Activated CD4-positive, alpha-beta T cell treated with anti-CD3 and anti-CD28 coated beads for 48 hours (primary cell): ENCODE measurements around the gene CDH20.

Experiments used
- DNase-seq: peaks from one replicate; pipeline ENCODE4 v3.0.0-alpha.2; 2020

CDH20 gene

DNA sequence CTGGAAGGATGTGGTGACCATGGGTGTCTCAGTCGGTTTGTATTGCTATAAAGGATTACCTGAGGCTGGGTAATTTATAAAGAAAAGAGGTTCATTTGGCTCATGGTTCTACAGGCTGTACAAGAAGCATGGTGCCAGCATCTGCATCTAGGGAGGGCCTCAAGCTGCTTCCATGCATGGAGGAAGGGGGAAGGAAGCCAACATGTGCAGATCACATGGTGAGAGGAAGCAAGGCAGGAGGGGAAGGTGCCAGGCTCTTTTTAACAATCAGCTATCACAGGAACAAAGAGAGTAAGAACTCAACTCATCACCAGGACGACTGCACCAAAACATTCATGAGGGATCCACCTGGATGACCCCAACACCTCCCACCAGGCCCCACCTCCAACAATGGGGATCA, 209.4 kb downstream of the CDH20 start:
- DNase-seq, result no peak

GRCh38 chr18:61543518-61543917, 210.3 kb downstream of the CDH20 start:
- DNase-seq, result no peak

GRCh38 chr18:61544178-61544577, 210.9 kb downstream of the CDH20 start:
- no peak for DNase-seq

DNA sequence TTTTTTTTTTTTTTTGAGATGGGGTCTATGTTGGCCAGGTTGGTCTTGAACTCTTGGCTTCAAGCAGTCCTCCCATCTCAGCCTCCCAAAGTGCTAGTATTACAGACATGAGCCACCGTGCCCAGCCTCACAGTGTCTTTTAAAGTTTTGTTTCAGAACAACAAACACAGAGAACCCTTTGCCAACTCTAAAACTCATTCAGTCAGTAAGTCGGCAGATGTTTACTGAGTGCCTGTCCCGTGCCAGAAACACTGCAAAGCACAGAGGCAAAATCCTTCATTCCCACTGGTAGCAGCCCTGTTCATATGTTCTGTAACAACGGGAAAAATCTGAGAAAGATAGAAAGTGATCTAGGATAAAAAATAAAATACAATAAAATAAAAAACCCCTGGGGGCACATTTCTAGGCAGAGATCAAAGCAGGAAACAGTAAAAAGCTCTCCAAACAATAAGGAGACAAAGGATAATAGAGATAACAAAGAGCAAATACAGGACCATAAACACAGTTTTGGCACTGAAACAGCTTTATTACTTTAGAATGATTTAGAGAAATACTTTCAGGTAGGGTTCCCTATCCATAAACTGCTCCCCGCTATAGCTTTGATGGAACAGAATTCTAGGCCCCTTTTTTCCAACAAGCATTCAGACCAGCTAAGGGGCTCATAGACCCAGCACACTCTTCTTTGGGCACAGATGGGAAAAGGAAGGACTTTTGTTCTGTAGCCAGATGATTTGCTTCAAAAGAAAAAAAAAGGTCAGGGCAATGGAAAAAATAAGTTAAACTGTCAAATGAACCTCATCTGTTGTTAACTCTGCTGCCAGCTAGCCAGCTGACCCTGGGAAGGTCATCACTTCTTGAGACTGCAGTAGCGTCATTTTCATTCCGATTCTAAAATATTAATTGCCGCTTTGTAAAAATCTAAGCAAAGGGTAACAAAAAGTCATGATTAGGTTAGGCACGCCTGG, 212.3 kb downstream of the CDH20 start:
- DNase-seq, result no peak

- no peak for DNase-seq
Measured at GRCh38 chr18:61546590-61546989, 213.4 kb downstream of the CDH20 start.

DNA sequence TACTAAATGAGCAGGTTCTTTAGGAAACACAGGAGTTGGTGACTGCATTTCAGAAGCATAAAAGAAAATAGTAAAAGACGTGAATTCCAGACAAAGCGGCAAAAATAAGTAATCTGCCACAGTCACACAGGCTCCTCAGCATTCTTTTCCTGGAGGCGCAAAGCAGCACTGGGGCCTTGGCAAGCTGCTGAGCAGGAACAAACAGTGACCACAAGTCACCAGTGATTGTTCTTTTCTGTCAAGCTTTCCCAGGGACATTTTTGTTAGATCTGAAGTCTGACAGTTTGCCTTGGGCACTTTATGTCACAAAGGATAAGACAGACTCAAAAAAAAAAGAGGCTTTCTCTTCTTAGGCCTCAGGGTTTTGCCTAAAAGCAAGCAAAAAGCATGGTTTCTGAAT, 216.2 kb downstream of the CDH20 start:
- no peak for DNase-seq

DNA sequence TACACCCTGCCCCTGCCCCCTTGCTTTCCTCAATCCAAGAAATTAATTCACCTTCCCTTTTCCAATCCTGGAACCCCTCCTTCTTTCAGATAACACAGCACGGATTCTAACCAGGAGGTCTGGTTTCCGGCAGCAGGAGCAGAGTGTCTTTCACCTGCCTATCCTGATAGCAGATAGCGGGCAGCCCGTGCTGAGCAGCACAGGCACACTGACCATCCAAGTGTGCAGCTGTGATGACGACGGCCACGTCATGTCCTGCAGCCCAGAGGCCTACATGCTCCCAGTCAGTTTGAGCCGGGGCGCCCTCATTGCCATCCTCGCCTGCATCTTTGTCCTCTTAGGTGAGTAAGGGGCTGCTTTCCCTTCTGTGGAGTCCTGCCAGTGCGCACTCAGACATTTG, 216.7 kb downstream of the CDH20 start:
- no peak for DNase-seq

DNA sequence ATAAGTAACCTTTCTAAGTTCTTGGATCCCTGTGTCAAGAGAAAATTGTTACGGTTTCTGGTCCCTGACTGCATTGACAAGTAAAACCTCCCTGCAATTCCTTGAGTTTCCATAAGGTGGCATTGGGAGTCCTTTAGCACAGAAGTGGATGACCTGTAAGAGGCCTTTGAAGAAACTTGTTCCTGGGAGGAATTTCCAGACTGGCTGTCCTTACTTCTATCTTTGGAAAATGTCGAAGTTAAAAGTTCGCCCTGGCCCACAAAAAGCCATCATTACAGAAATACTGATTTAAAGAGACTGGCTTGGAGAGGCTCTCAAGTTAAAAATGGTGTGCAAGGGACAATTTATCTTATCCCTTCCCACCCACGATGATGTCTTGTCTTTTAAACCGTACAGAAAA, 218.4 kb downstream of the CDH20 start:
- peak; percentile 9 for DNase-seq

DNA sequence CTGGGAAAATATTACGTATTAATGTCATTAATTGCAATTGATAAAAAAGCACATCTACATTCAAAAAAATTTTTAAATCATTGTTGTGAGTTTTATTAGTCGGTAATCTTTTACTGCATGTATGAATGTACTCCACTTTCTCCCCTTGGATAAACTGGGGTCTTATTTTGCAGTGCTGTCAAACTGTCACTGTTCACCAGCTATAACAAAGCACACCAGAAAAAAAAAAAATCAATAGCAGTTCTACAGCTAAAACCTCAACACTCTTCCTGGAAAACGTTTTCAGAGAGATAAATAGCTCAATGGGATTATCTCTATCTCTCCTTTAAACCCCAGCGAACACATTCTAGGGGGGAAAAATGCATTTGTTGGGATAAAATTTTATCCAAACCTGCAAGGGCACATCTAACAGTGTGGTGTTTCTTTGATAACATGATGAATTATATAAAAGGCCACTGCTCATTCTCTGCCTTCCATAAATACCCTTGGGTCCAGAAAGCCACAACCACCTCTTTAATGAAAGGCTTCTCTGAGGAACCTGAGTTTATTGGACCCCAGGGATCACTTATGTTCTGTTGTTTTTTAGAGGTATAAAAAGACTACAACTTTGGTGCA, 219.9 kb downstream of the CDH20 start:
- DNase-seq, result no peak

- peak; percentile 38 for DNase-seq
Measured at GRCh38 chr18:61554117-61554776, 221.0 kb downstream of the CDH20 start.

- no peak for DNase-seq
Measured at GRCh38 chr18:61554946-61555361, 221.7 kb downstream of the CDH20 start.

GRCh38 chr18:61556316-61556715, 223.1 kb downstream of the CDH20 start:
- DNase-seq, result no peak

DNA sequence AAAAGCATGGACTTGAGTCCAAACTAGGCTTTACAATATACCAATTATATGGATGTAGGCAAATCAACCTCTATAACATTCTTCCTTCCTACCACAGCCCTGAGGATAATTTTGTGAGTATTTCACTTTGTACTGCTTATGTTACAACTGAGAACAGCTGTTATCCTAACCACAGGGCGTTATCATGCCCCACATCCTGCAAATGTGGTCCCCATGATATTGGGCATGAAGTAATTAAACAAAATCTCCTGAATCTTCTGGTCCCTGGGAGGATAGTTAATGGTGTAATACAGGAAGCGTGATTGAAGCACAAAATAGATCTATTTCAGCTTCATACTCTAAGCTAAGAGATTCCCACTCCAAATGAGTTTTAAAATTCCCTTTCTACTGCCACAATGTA, 223.6 kb downstream of the CDH20 start:
- DNase-seq, result no peak

GRCh38 chr18:61569176-61569892, 236.1 kb downstream of the CDH20 start:
- no peak for DNase-seq

GRCh38 chr18:61570070-61570469, 236.8 kb downstream of the CDH20 start:
- no peak for DNase-seq

DNA sequence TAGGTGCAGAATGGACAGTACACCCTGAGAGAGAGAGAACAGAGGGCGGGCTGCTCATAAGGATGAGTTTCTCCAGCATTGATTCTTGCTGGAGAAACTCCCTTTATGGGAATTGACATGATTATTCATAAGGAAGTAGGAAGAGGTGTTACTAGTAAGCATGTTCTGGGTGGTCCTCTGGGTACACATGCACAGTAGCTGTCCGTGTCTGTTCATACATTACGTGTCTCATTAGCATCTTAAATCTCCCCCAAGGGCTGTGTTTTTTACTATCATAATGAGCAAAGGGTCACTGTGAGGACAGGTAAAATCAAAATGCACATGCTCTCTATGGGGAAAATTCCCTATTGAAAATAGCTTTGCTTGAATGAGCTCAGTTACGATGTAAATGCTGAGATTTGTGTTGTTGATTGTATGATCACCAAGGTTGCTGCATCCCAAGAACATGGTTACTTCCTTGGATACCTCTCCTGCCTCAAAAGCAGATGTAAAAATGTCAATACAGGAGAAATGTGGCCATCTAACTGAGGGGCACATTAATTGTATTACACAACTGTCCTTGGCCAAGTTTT, 238.9 kb downstream of the CDH20 start:
- no peak for DNase-seq

GRCh38 chr18:61572871-61573270, 239.6 kb downstream of the CDH20 start:
- DNase-seq, result no peak

GRCh38 chr18:61574665-61575064, 241.4 kb downstream of the CDH20 start:
- DNase-seq, result no peak

- DNase-seq, result no peak
Measured at GRCh38 chr18:61575419-61575818, 242.2 kb downstream of the CDH20 start.

- DNase-seq, result no peak
Measured at GRCh38 chr18:61578846-61579245, 245.6 kb downstream of the CDH20 start.

DNA sequence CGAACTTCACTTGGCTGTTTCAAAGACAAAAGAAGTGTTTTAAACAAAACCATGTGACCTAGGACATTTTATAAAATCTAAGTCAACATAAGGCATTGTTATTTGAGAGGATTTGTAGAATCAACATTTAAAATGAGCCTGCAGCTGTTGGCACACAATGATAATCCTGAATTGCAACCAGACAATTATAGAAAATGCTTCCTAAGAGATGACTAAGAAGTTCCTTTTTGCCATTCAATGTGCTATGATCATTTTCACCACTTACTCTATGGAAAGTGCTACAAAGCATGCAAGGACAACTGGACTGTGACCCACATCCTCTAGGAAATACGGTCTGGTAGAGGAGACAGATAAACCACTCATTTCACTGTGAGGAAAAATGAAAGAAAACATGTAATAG, 246.4 kb downstream of the CDH20 start:
- no peak for DNase-seq

- DNase-seq, result no peak
Measured at GRCh38 chr18:61580046-61580445, 246.8 kb downstream of the CDH20 start.
